LNCaP clone FGC (cell line): ENCODE measurements around the gene TMEM140.
"Not testable (repeated sequence)": the region's sequence is repeated elsewhere in the genome, so short reads cannot be mapped to it uniquely, and the experiment has no call there.

Experiments used
- DNase-seq: peaks from one replicate; pipeline ENCODE4 v3.0.0-alpha.2; 2011; ENCODE audit warnings: low read depth
- H3K4me3 ChIP-seq: 2 replicates; pipeline ENCODE4 v1.5.1; 2011; ENCODE audit warnings: mild to moderate bottlenecking, low read depth, low read length, control low read depth
- TF ChIP-seq, protein P1 (sequence below): IDR thresholded peaks from 2 replicates; pipeline ENCODE4 v1.5.1; 2012; ENCODE audit warnings: mild to moderate bottlenecking; ENCODE audit not compliant: control insufficient read depth, insufficient read depth; ENCODE audit errors: extremely low read depth

The TMEM140 gene

DNA sequence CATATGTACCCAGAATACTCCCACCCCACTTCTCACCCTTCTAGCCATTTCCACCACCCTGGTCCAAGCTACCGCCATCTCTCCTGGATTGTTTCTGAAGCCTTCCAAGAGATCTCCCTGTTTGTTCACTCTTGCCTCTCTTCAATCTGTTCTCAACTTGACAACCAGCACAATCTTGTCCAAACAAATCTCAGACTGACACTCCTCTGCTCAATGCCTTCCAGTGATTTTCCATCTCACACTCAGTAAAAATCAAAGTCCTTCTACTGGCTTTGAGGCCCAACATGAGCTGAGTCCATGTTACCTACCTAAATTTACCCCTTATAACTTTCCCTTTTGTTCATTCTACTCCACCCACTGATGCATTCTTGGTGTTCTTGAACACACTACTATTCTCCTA, 33.2 kb upstream of the TMEM140 start:
- TF ChIP-seq, protein P1, sequence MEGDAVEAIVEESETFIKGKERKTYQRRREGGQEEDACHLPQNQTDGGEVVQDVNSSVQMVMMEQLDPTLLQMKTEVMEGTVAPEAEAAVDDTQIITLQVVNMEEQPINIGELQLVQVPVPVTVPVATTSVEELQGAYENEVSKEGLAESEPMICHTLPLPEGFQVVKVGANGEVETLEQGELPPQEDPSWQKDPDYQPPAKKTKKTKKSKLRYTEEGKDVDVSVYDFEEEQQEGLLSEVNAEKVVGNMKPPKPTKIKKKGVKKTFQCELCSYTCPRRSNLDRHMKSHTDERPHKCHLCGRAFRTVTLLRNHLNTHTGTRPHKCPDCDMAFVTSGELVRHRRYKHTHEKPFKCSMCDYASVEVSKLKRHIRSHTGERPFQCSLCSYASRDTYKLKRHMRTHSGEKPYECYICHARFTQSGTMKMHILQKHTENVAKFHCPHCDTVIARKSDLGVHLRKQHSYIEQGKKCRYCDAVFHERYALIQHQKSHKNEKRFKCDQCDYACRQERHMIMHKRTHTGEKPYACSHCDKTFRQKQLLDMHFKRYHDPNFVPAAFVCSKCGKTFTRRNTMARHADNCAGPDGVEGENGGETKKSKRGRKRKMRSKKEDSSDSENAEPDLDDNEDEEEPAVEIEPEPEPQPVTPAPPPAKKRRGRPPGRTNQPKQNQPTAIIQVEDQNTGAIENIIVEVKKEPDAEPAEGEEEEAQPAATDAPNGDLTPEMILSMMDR: no peak
- H3K4me3 ChIP-seq: no peak overlapping the region
- DNase-seq: no peak

DNA sequence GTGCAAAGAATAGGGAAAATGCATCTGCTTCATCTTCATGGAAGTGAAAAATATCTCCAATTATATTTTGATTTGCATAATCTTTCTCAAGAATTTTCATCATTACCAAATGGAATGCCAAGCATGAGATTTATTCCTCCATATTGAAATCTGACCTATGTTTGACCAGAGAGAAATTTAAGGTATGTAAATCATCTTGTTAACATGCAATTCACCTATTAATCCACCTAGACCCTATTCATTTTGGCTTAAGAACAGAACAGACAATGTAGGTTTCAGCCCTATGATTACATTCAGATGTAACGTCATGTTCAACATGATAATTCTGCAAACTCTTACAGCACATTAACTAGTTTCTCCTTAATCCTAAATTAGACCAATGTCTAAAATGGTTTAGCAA, 30.8 kb upstream of the TMEM140 start:
- TF ChIP-seq, protein P1: no peak
- DNase-seq: no peak

DNA sequence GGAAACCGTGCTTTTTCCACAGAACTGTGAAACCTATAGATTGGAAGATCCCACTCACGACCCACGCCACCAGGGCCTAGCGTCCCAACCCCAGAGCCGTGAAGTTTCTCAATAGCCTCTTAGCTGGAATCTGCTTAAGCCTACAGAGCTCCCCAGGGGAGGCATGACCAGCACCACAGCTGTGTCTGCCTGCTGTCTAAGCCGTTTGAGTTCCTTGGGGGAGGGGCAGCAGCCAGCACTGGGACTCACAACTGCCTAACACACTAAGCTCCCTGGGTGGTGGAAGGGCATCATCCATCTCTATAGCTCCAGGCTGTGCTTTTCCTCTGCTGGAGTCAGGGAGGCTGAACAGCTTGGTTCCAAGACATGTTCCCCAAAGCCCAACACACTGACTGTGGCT, 26.0 kb upstream of the TMEM140 start:
- no peak overlapping the region for H3K4me3 ChIP-seq
- TF ChIP-seq, protein P1: no peak
- DNase-seq: no peak

More for the DNA sequence above, 30.8 kb upstream of the TMEM140 start:
- no peak overlapping the region for H3K4me3 ChIP-seq

DNA sequence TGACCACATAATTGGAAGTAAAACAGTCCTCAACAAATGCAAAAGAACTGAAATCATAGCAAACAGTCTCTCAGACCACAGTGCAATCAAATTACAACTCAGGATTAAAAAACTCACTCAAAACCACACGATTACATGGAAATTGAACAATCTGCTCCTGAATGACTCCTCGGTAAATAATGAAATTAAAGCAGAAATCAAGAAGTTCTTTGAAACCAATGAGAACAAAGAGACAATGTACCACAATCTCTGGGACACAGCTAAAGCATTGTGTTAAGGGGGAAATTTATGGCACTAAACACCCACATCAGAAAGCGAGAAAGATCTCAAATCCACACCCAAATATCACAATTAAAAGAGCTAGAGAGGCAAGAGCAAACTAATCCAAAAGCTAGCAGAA, 23.2 kb upstream of the TMEM140 start:
- not testable (repeated sequence) for H3K4me3 ChIP-seq, DNase-seq

DNA sequence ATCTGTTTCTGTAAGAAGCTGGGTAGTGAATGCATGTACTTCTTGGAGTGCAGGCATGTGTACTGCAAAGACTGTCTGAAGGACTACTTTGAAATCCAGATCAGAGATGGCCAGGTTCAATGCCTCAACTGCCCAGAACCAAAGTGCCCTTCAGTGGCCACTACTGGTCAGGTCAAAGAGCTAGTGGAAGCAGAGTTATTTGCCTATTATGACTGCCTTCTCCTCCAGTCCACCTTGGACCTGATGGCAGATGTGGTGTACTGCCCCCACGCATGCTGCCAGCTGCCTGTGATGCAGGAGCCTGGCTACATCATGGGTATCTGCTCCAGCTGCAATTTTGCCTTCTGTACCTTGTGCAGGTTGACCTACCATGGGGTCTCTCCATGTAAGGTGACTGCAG, 18.9 kb upstream of the TMEM140 start:
- TF ChIP-seq, protein P1: no peak
- H3K4me3 ChIP-seq: no peak overlapping the region
- DNase-seq: no peak

DNA sequence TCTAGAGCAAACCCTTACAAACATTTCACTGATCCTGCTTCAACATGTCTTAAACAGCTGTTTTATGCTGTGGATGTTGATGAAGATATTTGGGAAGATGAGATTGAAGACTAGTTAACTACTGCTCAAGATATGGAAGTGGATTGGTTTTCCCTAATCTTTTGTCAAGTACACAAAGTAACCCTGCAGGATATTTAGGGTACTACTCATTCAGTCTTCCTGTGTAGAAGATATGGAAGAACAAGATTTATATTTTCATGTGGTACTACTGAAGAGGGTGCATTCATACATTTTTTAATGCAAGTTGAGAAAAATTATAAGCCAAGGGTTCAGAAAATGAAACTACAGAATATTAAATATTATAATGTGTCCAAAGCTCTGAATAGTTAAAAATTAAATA, 18.3 kb upstream of the TMEM140 start:
- TF ChIP-seq, protein P1: no peak
- no peak for DNase-seq
- no peak overlapping the region for H3K4me3 ChIP-seq

DNA sequence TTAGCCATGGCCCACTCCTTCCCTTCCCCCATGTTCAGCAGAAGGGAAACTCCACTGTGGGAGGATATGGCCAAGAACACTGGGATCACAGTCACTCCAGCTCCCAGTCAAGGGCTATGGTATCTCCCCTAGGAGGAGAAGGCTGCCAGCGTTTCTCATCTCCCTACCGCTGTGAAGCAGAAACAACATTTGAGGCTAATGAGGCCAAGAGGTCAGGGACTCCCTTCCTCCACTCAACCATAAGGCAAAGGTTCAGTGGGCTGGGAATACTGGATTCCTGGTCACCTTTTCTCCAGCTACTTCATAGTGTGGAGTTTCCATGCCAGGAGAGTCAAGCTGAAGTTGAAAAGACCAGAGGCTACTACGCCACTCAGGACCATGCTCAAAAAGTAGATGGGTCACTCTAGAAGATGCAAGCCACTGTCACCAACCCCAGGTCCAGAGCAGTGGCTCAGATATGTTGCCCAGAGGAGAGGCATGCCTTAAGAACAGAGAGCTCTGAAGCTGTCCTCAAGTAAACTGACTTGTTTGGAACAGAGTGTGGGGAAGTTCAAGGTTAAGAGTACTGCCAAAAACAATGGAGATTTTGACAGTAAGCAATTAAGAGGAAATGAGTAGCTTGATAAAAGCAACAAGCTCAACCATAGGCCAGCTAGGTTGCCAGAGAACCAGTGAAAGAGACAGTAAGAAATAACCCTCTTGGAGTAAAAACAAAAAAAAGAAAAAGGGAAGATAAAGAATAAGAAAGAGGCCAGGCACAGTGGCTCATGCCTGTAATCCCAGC, 3.8 kb upstream of the TMEM140 start:
- TF ChIP-seq, protein P1: no peak
- no peak overlapping the region for H3K4me3 ChIP-seq
- no peak for DNase-seq
